Endothelial cell of umbilical vein (primary cell): ENCODE data around the gene CBFB. TPM values are rescaled to one million over a fixed set of nuclear protein-coding genes. Genes with fewer than 3 reads are reported as not detected.

ENCODE experiments used
- BruUV-seq: library from RNA; stranded (reverse); fragments of 400-500 nt; replicated peaks from 2 replicates; lab custom pipeline; 2021; lab: Mats Ljungman, UMichigan
- CTCF ChIA-PET: fragments of 300-600, 350-600 bp; sonication (Branson Sonifier 250); formaldehyde crosslinking; loops from one replicate; lab custom pipeline; 2021; ENCODE audit warnings: antibody characterized with exemption, inconsistent platforms; lab: Charles Lee
- POLR2A ChIA-PET: fragments of 300-600, 350-600 bp; sonication (Branson Sonifier 250); formaldehyde crosslinking; loops from one replicate; lab custom pipeline; 2021; ENCODE audit warnings: antibody characterized with exemption, inconsistent platforms; lab: Charles Lee
- DNase-seq: peaks from one replicate; pipeline ENCODE4 v3.0.0-alpha.2; 2011; ENCODE audit warnings: low read depth, low spot score
- FAIRE-seq: peaks from 2 replicates; lab custom pipeline; 2011; peaks lifted over from hg19 to GRCh38; lab: Jason Lieb, UNC
- H2AFZ ChIP-seq: 2 replicates; pipeline ENCODE4 v1.6.0; 2012; ENCODE audit warnings: low read depth, low read length, control low read depth, inconsistent platforms
- H3K27ac ChIP-seq: 2 replicates; pipeline ENCODE4 v1.5.1; 2011; ENCODE audit warnings: low read depth, mild to moderate bottlenecking, control low read depth, low read length, moderate library complexity; ENCODE audit not compliant: insufficient read depth
- H3K27me3 ChIP-seq, 2 experiments: 2 replicates each; pipeline versions ENCODE4 v1.6.0 to v1.6.1; 2011; ENCODE audit warnings: low read length in 2 of 2, mixed read lengths in 1 of 2; ENCODE audit not compliant: control insufficient read depth in 2 of 2, insufficient read depth in 2 of 2
- H3K36me3 ChIP-seq, 2 experiments: 2 replicates in 1 of 2; 3 replicates in 1 of 2; pipeline ENCODE4 v1.5.1; 2011; ENCODE audit warnings: low read length in 2 of 2, mild to moderate bottlenecking in 1 of 2, moderate library complexity in 1 of 2; ENCODE audit not compliant: control insufficient read depth in 2 of 2, insufficient read depth in 2 of 2; ENCODE audit errors: extremely low read depth in 1 of 2
- H3K4me1 ChIP-seq: 3 replicates; pipeline ENCODE4 v1.5.1; 2011; ENCODE audit warnings: mild to moderate bottlenecking, low read length; ENCODE audit not compliant: control insufficient read depth, insufficient read depth; ENCODE audit errors: extremely low read depth
- H3K4me2 ChIP-seq: 2 replicates; pipeline ENCODE4 v1.6.1; 2011; ENCODE audit warnings: low read length, control low read depth, mixed read lengths; ENCODE audit not compliant: insufficient read depth
- H3K4me3 ChIP-seq, 3 experiments: fragments of 200-600 bp in 1 of 3; sonication (generic), shearing (Covaris generic) in 1 of 3; replicated peaks in 1 of 3; 2 replicates each; pipeline ENCODE4 v1.5.1; 2011 to 2016; ENCODE audit warnings: control low read depth in 3 of 3, low read length in 3 of 3, mild to moderate bottlenecking in 2 of 3, inconsistent platforms in 1 of 3, low read depth in 1 of 3, moderate library complexity in 1 of 3; ENCODE audit not compliant: insufficient read depth in 1 of 3
- H3K79me2 ChIP-seq: 2 replicates; pipeline ENCODE4 v1.6.0; 2012; ENCODE audit warnings: low read length, inconsistent platforms; ENCODE audit not compliant: control insufficient read depth, insufficient read depth
- H3K9ac ChIP-seq: replicated peaks from 2 replicates; pipeline ENCODE3; 2011; ENCODE audit warnings: low read length, control low read depth; ENCODE audit not compliant: insufficient read depth; ENCODE audit errors: extremely low read depth
- H3K9me1 ChIP-seq: replicated peaks from 3 replicates; pipeline ENCODE4 v1.6.0; 2011; ENCODE audit warnings: mild to moderate bottlenecking, low read length; ENCODE audit not compliant: control insufficient read depth, insufficient read depth; ENCODE audit errors: extremely low read depth
- H3K9me3 ChIP-seq: replicated peaks from 2 replicates; pipeline ENCODE4 v1.5.1; 2012; ENCODE audit warnings: low read length, inconsistent platforms; ENCODE audit not compliant: control insufficient read depth, insufficient read depth
- H4K20me1 ChIP-seq: replicated peaks from 2 replicates; pipeline ENCODE3; 2011; ENCODE audit warnings: mild to moderate bottlenecking, low read length; ENCODE audit not compliant: control insufficient read depth, insufficient read depth; ENCODE audit errors: extremely low read depth
- FOS ChIP-seq: IDR thresholded peaks from 2 replicates; pipeline ENCODE4 v1.6.1; 2011; ENCODE audit warnings: mild to moderate bottlenecking, low read length, moderate library complexity, borderline replicate concordance; ENCODE audit not compliant: insufficient read depth
- dilution Hi-C: fragments of 300-500 bp; cut with MboI; formaldehyde crosslinking; loops from one replicate; pipeline ENCODE4 v1.15.0; 2019; ENCODE audit warnings: low sequenced_read_pairs; ENCODE audit not compliant: extremely low pct_ligation_motif_present
- intact Hi-C: fragments of 100-400 bp; cut with micrococcal nuclease; formaldehyde crosslinking; loops from one replicate; pipeline ENCODE4 v1.10.0; 2022
- polyA plus RNA-seq, 4 experiments: library from polyadenylated mRNA; depleted of rRNA in 3 of 4; stranded (reverse) in 3 of 4; unstranded in 1 of 4; fragments of >200 nt; gene quantifications; 2 replicates each; pipeline versions ENCODE4 v1.2.1 to v1.2.3, GENCODE V29; 2011 to 2012; ENCODE audit warnings: missing spikeins in 1 of 4
- total RNA-seq: library from RNA; stranded (reverse); gene quantifications from 2 replicates; pipeline ENCODE4 v1.2.3, GENCODE V29; 2021
- TF ChIP-seq, protein P1 (sequence below): IDR thresholded peaks from 2 replicates; pipeline ENCODE4 v1.6.1; 2011; ENCODE audit not compliant: insufficient read depth, insufficient read length
- TF ChIP-seq, protein P2 (sequence below), 2 donors: IDR thresholded peaks; 1 replicate in 1 of 2; 2 replicates in 1 of 2; pipeline ENCODE4 v1.5.1; 2011; ENCODE audit warnings: low read length in 2 of 2, mild to moderate bottlenecking in 2 of 2, moderate library complexity in 2 of 2, control low read depth in 1 of 2, inconsistent platforms in 1 of 2, low read depth in 1 of 2; ENCODE audit not compliant: insufficient read depth in 1 of 2; ENCODE audit errors: extremely low read depth in 1 of 2

The CBFB gene
- total and polyA plus RNA-seq, 2 donors (not counting 3 experiments of a cell fraction or from before 2014, with no cell fraction given): 27.8 to 103 TPM

DNA sequence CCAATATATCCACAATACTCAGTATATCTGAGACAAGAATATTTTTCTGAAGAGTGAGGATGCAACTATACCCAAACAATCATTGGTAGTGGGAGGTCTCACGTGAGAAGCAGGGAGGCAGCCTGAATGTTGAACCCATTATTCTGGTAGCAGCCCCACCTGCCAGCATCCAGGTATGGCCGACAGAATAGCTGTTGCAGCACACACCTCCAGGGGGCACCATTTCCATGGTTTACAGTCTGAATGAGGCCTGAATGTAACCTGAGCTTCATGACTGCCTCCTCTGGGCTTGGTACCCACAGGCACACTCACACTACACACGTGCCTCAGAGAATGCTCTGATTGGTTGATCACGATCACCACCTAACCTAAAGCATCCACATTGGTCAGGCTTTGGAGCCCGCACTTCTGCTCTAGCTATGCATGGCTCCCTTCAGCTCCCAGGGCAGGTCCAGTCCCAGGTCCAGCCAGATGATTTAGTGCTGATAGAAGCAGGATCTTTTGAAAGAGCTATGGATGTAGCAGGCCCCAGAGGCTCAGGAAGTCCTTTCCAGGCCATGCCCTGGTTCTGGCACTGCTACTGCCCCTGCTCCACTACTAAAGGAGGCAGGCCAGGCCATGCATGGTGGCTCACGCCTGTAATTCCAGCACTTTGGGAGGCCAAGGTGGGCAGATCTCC, 11.0 kb upstream of the CBFB start:
- no peak overlapping the region for H2AFZ ChIP-seq
- no peaks in the 10 kb centered on the region for H3K79me2 ChIP-seq
- no peaks in the 10 kb centered on the region for H3K9me1 ChIP-seq
- no peaks in the 10 kb centered on the region for H3K36me3 ChIP-seq
- ChIA-PET CTCF (interaction anchor here (0.6 to 9.1 kb wide), 64 partner anchors 9 to 381 kb away, joined by 3 to 302 read pairs (median 5); partner anchors contain the start of genes B3GNT9, CBFB, CDH16 and CES4A), POLR2A (interaction anchor here (0.9 to 2.1 kb wide), 2 partner anchors 10 to 137 kb away, joined by 7 to 12 read pairs; no protein-coding TSS in a partner anchor)
- H3K27ac ChIP-seq: no peak overlapping the region
- H3K9ac ChIP-seq: no peak overlapping the region
- no peak for TF ChIP-seq FOS
- TF ChIP-seq, protein P1, sequence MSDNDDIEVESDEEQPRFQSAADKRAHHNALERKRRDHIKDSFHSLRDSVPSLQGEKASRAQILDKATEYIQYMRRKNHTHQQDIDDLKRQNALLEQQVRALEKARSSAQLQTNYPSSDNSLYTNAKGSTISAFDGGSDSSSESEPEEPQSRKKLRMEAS: peak; percentile 88
- TF ChIP-seq, protein P2, sequence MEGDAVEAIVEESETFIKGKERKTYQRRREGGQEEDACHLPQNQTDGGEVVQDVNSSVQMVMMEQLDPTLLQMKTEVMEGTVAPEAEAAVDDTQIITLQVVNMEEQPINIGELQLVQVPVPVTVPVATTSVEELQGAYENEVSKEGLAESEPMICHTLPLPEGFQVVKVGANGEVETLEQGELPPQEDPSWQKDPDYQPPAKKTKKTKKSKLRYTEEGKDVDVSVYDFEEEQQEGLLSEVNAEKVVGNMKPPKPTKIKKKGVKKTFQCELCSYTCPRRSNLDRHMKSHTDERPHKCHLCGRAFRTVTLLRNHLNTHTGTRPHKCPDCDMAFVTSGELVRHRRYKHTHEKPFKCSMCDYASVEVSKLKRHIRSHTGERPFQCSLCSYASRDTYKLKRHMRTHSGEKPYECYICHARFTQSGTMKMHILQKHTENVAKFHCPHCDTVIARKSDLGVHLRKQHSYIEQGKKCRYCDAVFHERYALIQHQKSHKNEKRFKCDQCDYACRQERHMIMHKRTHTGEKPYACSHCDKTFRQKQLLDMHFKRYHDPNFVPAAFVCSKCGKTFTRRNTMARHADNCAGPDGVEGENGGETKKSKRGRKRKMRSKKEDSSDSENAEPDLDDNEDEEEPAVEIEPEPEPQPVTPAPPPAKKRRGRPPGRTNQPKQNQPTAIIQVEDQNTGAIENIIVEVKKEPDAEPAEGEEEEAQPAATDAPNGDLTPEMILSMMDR (IDR thresholded peaks at IDR 0.05; ENCODE audit: extremely low read depth in 1 of 2, insufficient read depth in 1 of 2, low read depth in 1 of 2, low read length in 2 of 2): peak; percentile 76 to 81
- peaks cover 9% of the 10 kb centered on the region for H3K4me1 ChIP-seq
- no peak overlapping the region for H3K4me2 ChIP-seq
- no peaks in the 10 kb centered on the region for H3K9me3 ChIP-seq
- H3K27me3 ChIP-seq: no peaks in the 10 kb centered on the region
- intact Hi-C loops: loop anchor here (1.0 kb wide), 3 partner anchors 91 to 166 kb away; partner anchors contain the start of gene PHAF1
- DNase-seq: peak; percentile 89
- no peak overlapping the region for H3K4me3 ChIP-seq
- dilution Hi-C loops: no loop called here
- FAIRE-seq: peak; percentile 98
- H4K20me1 ChIP-seq: no peaks in the 10 kb centered on the region
- BruUV-seq: no TSS peak
